ENCODE results near the gene ZNF419.
"Not testable (repeated sequence)": the region's sequence is repeated elsewhere in the genome, so short reads cannot be mapped to it uniquely, and the experiment has no call there.

- not testable (repeated sequence) for TF ChIP-seq CTCF (IDR thresholded peaks at IDR 0.05; ENCODE audit: insufficient read depth, low read depth, low read length); EZH2 (IDR thresholded peaks at IDR 0.05; ENCODE audit: insufficient read depth, low read length)
These were observed 722 bp downstream of the ZNF419 start for GRCh38 chr19:57488299-57488644.
